H9 (cell line): ENCODE measurements around the gene SOHLH2. TPM values are rescaled to one million over a fixed set of nuclear protein-coding genes. Genes with fewer than 3 reads are reported as not detected.

Experiments used
- DNase-seq: peaks from one replicate; pipeline ENCODE4 v3.0.0-alpha.2; 2017
- H2AFZ ChIP-seq: one replicate; pipeline ENCODE4 v1.6.1; 2013; ENCODE audit warnings: mild to moderate bottlenecking, low read length, control low read depth, moderate library complexity
- H2AK5ac ChIP-seq: 2 replicates; pipeline ENCODE4 v1.6.1; 2013; ENCODE audit warnings: low read length, control low read depth, mixed read lengths; ENCODE audit not compliant: insufficient read length
- H2BK120ac ChIP-seq: one replicate; pipeline ENCODE4 v1.6.1; 2013; ENCODE audit warnings: low read depth, mild to moderate bottlenecking, low read length, control low read depth, inconsistent platforms; ENCODE audit not compliant: poor library complexity, severe bottlenecking
- H2BK12ac ChIP-seq: 2 replicates; pipeline ENCODE4 v1.6.1; 2013; ENCODE audit warnings: low read length, control low read depth, mixed read lengths, low read depth; ENCODE audit not compliant: insufficient read length
- H2BK15ac ChIP-seq: 2 replicates; pipeline ENCODE4 v1.6.1; 2013; ENCODE audit warnings: low read depth, low read length, control low read depth
- H2BK20ac ChIP-seq: one replicate; pipeline ENCODE4 v1.6.1; 2013; ENCODE audit warnings: low read depth, mild to moderate bottlenecking, low read length, control low read depth, inconsistent platforms; ENCODE audit not compliant: poor library complexity, severe bottlenecking
- H2BK5ac ChIP-seq: 2 replicates; pipeline ENCODE4 v1.6.1; 2013; ENCODE audit warnings: low read length, control low read depth, mixed read lengths; ENCODE audit not compliant: insufficient read length
- H3K14ac ChIP-seq: 2 replicates; pipeline ENCODE4 v1.6.1; 2013; ENCODE audit warnings: low read length, control low read depth; ENCODE audit not compliant: insufficient read depth
- H3K18ac ChIP-seq: 2 replicates; pipeline ENCODE4 v1.6.1; 2013; ENCODE audit warnings: low read depth, mild to moderate bottlenecking, mixed read lengths, low read length, control low read depth; ENCODE audit not compliant: insufficient read length
- H3K23ac ChIP-seq: 2 replicates; pipeline ENCODE4 v1.6.1; 2013; ENCODE audit warnings: low read length, control low read depth, mixed read lengths, low read depth; ENCODE audit not compliant: insufficient read length
- H3K23me2 ChIP-seq: 2 replicates; pipeline ENCODE4 v1.6.1; 2013; ENCODE audit warnings: low read depth, mild to moderate bottlenecking, mixed read lengths, low read length, control low read depth; ENCODE audit not compliant: insufficient read length, poor library complexity, severe bottlenecking
- H3K27ac ChIP-seq: 2 replicates; pipeline ENCODE4 v1.5.1; 2013; ENCODE audit warnings: low read length, control low read depth, mixed read lengths, low read depth; ENCODE audit not compliant: insufficient read length
- H3K27me3 ChIP-seq: 2 replicates; pipeline ENCODE4 v1.6.1; 2013; ENCODE audit warnings: low read length, control low read depth, inconsistent platforms; ENCODE audit not compliant: insufficient read depth
- H3K4ac ChIP-seq: 2 replicates; pipeline ENCODE4 v1.6.1; 2013; ENCODE audit warnings: low read depth, mild to moderate bottlenecking, control low read depth, inconsistent platforms, low read length, moderate library complexity
- H3K4me1 ChIP-seq: 2 replicates; pipeline ENCODE4 v1.6.1; 2013; ENCODE audit warnings: low read length, control low read depth, inconsistent platforms; ENCODE audit not compliant: insufficient read depth
- H3K4me2 ChIP-seq: 2 replicates; pipeline ENCODE4 v1.6.1; 2013; ENCODE audit warnings: low read length, control low read depth, mixed read lengths; ENCODE audit not compliant: insufficient read length, insufficient read depth
- H3K56ac ChIP-seq: 2 replicates; pipeline ENCODE4 v1.6.1; 2013; ENCODE audit warnings: low read depth, mild to moderate bottlenecking, mixed read lengths, low read length, control low read depth; ENCODE audit not compliant: insufficient read length
- H3K79me1 ChIP-seq: 2 replicates; pipeline ENCODE4 v1.6.1; 2013; ENCODE audit warnings: low read depth, mild to moderate bottlenecking, moderate library complexity, low read length, control low read depth, inconsistent platforms; ENCODE audit not compliant: insufficient read depth, poor library complexity, severe bottlenecking
- H3K79me2 ChIP-seq: 2 replicates; pipeline ENCODE4 v1.6.1; 2013; ENCODE audit warnings: low read length, control low read depth, inconsistent platforms; ENCODE audit not compliant: insufficient read depth
- H3K9ac ChIP-seq: 2 replicates; pipeline ENCODE4 v1.6.1; 2013; ENCODE audit warnings: low read length, control low read depth, mixed read lengths; ENCODE audit not compliant: insufficient read length; ENCODE audit errors: extremely low read depth
- H3K9me3 ChIP-seq: one replicate; pipeline ENCODE4 v1.6.1; 2013; ENCODE audit warnings: low read depth, low read length, inconsistent platforms; ENCODE audit not compliant: control insufficient read depth
- H3T11ph ChIP-seq: one replicate; pipeline ENCODE4 v1.6.1; 2013; ENCODE audit warnings: mild to moderate bottlenecking, low read length, control low read depth, inconsistent platforms
- H4K20me1 ChIP-seq: one replicate; pipeline ENCODE4 v1.6.1; 2013; ENCODE audit not compliant: control insufficient read depth, insufficient read length, insufficient read depth
- H4K5ac ChIP-seq: 2 replicates; pipeline ENCODE4 v1.6.1; 2013; ENCODE audit warnings: low read depth, mild to moderate bottlenecking, mixed read lengths, low read length, control low read depth; ENCODE audit not compliant: insufficient read length
- H4K8ac ChIP-seq: replicated peaks from 2 replicates; pipeline ENCODE4 v1.6.1; 2013; ENCODE audit warnings: low read length, control low read depth, mixed read lengths, low read depth; ENCODE audit not compliant: insufficient read length
- H4K91ac ChIP-seq: 2 replicates; pipeline ENCODE4 v1.6.1; 2013; ENCODE audit warnings: low read depth, mild to moderate bottlenecking, moderate library complexity, mixed read lengths, low read length, control low read depth; ENCODE audit not compliant: insufficient read length
- H3K27ac Mint-ChIP-seq, 3 experiments: 2 replicates in 2 of 3; 3 replicates in 1 of 3; pipeline ENCODE4 v1.8.0; 2020 to 2021; ENCODE audit warnings: mixed read lengths in 3 of 3, mild to moderate bottlenecking in 1 of 3, moderate library complexity in 1 of 3
- H3K27me3 Mint-ChIP-seq: 2 replicates; pipeline ENCODE4 v1.8.0; 2021; ENCODE audit warnings: low read depth, mild to moderate bottlenecking, moderate library complexity, mixed read lengths
- H3K36me3 Mint-ChIP-seq, 3 experiments: 2 replicates in 2 of 3; 3 replicates in 1 of 3; pipeline ENCODE4 v1.8.0; 2020 to 2021; ENCODE audit warnings: low read depth in 3 of 3, mixed read lengths in 3 of 3; ENCODE audit not compliant: insufficient read depth in 1 of 3
- H3K4me1 Mint-ChIP-seq, 2 experiments: 2 replicates each; pipeline ENCODE4 v1.8.0; 2020; ENCODE audit warnings: mixed read lengths in 2 of 2
- H3K4me3 Mint-ChIP-seq, 2 experiments: 2 replicates in 1 of 2; 3 replicates in 1 of 2; pipeline ENCODE4 v1.8.0; 2020 to 2021; ENCODE audit warnings: mild to moderate bottlenecking in 2 of 2, mixed read lengths in 2 of 2, moderate library complexity in 1 of 2
- H3K9me3 Mint-ChIP-seq, 2 experiments: 2 replicates in 1 of 2; 3 replicates in 1 of 2; pipeline ENCODE4 v1.8.0; 2020; ENCODE audit warnings: mild to moderate bottlenecking in 2 of 2, mixed read lengths in 2 of 2, moderate library complexity in 1 of 2
- WGBS: extraction: QIAGEN DNeasy Blood & Tissue Kit; methylation state at CpG from one replicate; pipeline ENCODE4 v1.1.7; 2013; ENCODE audit warnings: missing lambda C conversion rate, low lambda C conversion rate, mixed read lengths; ENCODE audit not compliant: insufficient read length; ENCODE audit errors: extremely low coverage; 5-methylcytosine and 5-hydroxymethylcytosine counted together
- total RNA-seq: library from RNA; stranded (reverse); gene quantifications from 2 replicates; pipeline ENCODE4 v1.2.1, GENCODE V29; 2021
- TF ChIP-seq, protein P1 (sequence below): fragments of 200-600 bp; sonication (generic); conservative IDR thresholded peaks from 3 replicates; pipeline ENCODE4 v1.8.0; 2021; ENCODE audit warnings: antibody characterized with exemption, mild to moderate bottlenecking

Gene SOHLH2
- total RNA-seq, 1 experiment from 2014 or later = 1.3 TPM

DNA sequence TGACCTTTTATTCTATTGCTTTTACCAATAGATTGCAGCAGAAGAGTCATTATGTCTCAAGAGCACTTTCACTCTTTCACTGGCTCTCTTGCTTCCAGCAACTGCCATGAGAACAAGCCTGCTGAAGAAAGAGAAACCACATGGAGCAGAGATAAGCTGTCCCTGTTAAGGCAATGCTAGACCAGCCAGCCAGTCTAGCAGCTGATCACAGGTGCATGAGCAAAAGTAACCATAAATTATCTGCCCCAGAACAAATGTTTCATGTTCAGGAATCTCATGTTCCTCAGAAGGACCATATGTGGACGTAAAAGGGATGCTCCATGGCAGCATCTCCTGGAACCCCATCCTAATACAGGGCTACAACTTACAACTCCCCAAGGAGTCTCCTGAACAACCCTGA, 62.8 kb downstream of the SOHLH2 start:
- Histone ChIP-seq H3K79me1 (no peaks in the 10 kb centered on the region), H4K5ac (no peak overlapping the region), H4K8ac (no peak overlapping the region), H3K4me2 (no peak overlapping the region), H2BK20ac (no peak overlapping the region), H3K27ac (no peak overlapping the region), H3K79me2 (no peaks in the 10 kb centered on the region), H2BK5ac (no peak overlapping the region), H3K23ac (no peak overlapping the region), H3K56ac (no peak overlapping the region), H2BK15ac (no peak overlapping the region), H3K4me1 (no peaks in the 10 kb centered on the region), H3K27me3 (no peaks in the 10 kb centered on the region), H2AFZ (no peak overlapping the region), H3K9ac (no peak overlapping the region), H2BK120ac (no peak overlapping the region), H2BK12ac (no peak overlapping the region), H3K9me3 (no peaks in the 10 kb centered on the region), H3K4ac (no peak overlapping the region), H3K18ac (no peak overlapping the region), H3K23me2 (peaks cover 4% of the 10 kb centered on the region), H2AK5ac (no peak overlapping the region), H3K14ac (no peak overlapping the region), H4K91ac (no peak overlapping the region), H3T11ph (no peak overlapping the region), H4K20me1 (no peaks in the 10 kb centered on the region)
- peaks cover 0 to 3% (median 0%) of the 10 kb centered on the region in 3 experiments; a peak in 2 of 7 replicates for H3K36me3 Mint-ChIP-seq
- no peak for DNase-seq
- TF ChIP-seq, protein P1, sequence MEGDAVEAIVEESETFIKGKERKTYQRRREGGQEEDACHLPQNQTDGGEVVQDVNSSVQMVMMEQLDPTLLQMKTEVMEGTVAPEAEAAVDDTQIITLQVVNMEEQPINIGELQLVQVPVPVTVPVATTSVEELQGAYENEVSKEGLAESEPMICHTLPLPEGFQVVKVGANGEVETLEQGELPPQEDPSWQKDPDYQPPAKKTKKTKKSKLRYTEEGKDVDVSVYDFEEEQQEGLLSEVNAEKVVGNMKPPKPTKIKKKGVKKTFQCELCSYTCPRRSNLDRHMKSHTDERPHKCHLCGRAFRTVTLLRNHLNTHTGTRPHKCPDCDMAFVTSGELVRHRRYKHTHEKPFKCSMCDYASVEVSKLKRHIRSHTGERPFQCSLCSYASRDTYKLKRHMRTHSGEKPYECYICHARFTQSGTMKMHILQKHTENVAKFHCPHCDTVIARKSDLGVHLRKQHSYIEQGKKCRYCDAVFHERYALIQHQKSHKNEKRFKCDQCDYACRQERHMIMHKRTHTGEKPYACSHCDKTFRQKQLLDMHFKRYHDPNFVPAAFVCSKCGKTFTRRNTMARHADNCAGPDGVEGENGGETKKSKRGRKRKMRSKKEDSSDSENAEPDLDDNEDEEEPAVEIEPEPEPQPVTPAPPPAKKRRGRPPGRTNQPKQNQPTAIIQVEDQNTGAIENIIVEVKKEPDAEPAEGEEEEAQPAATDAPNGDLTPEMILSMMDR = no peak
- H3K9me3 Mint-ChIP-seq = peaks cover 3 to 9% of the 10 kb centered on the region in 2 experiments; a peak in 4 of 5 replicates
- H3K27ac Mint-ChIP-seq = no peak overlapping the region
- H3K27me3 Mint-ChIP-seq = peaks cover 26% of the 10 kb centered on the region
- WGBS = no CpG with 5 or more reads among the region's 1 CpG
- no peak overlapping the region for H3K4me3 Mint-ChIP-seq
- H3K4me1 Mint-ChIP-seq = peaks cover 2 to 6% of the 10 kb centered on the region in 2 experiments
